Parathyroid adenoma (tissue), 2 donors: ENCODE measurements around the gene BRWD1.

Source experiments
- H2AFZ ChIP-seq: fragments of 300-600 bp; sonication (generic); one replicate; pipeline ENCODE4 v1.7.0; 2017; ENCODE audit warnings: antibody characterized with exemption, mild to moderate bottlenecking
- H3K27ac ChIP-seq: fragments of 300-600 bp; sonication (generic); one replicate; pipeline ENCODE4 v1.7.0; 2017
- H3K27me3 ChIP-seq: fragments of 300-600 bp; sonication (generic); one replicate; pipeline ENCODE4 v1.7.0; 2017; ENCODE audit warnings: low read length; ENCODE audit not compliant: control insufficient read depth, insufficient read depth
- H3K36me3 ChIP-seq: fragments of 300-600 bp; sonication (generic); one replicate; pipeline ENCODE4 v1.7.0; 2017; ENCODE audit warnings: low read length; ENCODE audit not compliant: control insufficient read depth, insufficient read depth
- H3K4me1 ChIP-seq: fragments of 300-600 bp; sonication (generic); one replicate; pipeline ENCODE4 v1.7.0; 2017; ENCODE audit warnings: control low read depth
- H3K4me2 ChIP-seq: fragments of 300-600 bp; sonication (generic); one replicate; pipeline ENCODE4 v1.7.0; 2017; ENCODE audit warnings: low read length
- H3K4me3 ChIP-seq: fragments of 300-600 bp; sonication (generic); one replicate; pipeline ENCODE4 v1.7.0; 2017; ENCODE audit warnings: low read depth, low read length
- H3K79me2 ChIP-seq: fragments of 300-600 bp; sonication (generic); one replicate; pipeline ENCODE4 v1.7.0; 2017; ENCODE audit warnings: control low read depth
- H3K9ac ChIP-seq: fragments of 300-600 bp; sonication (generic); one replicate; pipeline ENCODE4 v1.7.0; 2017; ENCODE audit warnings: mild to moderate bottlenecking
- H3K9me3 ChIP-seq: fragments of 300-600 bp; sonication (generic); one replicate; pipeline ENCODE4 v1.7.0; 2017; ENCODE audit warnings: low read length; ENCODE audit not compliant: control insufficient read depth
- TF ChIP-seq, protein P1 (sequence below): fragments of 300-600 bp; sonication (generic); IDR thresholded peaks from one replicate; pipeline ENCODE4 v1.7.0; 2017; ENCODE audit warnings: antibody characterized with exemption, mild to moderate bottlenecking
- donor health status: primary hyperparathyroidism.

BRWD1 gene

DNA sequence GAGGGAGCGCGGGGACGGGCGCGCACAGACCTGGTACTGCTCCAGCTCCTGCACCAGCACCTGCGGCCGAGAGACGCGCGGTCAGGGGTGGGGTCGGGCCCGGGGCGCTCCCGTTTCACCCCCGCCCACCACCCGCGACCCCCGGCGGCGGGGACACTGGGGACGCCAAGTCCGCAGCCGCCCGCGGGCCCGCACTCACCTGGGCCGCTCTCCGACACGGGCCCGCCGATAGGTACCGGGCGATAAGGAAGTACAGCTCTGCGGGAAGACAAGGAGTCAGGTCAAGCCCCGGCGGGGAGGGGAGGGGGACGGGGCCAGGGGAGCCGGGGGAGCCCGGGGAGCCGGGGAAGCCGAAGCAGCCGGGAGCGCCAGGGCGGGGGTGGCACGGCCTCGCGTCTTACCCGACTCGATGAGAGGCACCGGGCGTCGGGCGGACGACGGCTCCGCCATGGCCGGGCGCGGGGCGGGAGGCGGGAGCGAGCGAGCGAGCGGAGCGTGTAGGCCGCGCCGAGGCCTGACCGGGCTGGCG is 326 bp downstream of the BRWD1 start:
- Histone ChIP-seq H3K4me1 (peaks cover 6% of the 10 kb centered on the region), H2AFZ (peak overlapping the region; percentile 79), H3K4me3 (peak overlapping the region; percentile 67), H3K4me2 (peak overlapping the region; percentile 100), H3K27me3 (no peaks in the 10 kb centered on the region), H3K9ac (peak overlapping the region; percentile 28), H3K79me2 (peaks cover 15% of the 10 kb centered on the region), H3K36me3 (no peaks in the 10 kb centered on the region), H3K9me3 (no peaks in the 10 kb centered on the region), H3K27ac (peak overlapping the region; percentile 93)
- TF ChIP-seq, protein P1, sequence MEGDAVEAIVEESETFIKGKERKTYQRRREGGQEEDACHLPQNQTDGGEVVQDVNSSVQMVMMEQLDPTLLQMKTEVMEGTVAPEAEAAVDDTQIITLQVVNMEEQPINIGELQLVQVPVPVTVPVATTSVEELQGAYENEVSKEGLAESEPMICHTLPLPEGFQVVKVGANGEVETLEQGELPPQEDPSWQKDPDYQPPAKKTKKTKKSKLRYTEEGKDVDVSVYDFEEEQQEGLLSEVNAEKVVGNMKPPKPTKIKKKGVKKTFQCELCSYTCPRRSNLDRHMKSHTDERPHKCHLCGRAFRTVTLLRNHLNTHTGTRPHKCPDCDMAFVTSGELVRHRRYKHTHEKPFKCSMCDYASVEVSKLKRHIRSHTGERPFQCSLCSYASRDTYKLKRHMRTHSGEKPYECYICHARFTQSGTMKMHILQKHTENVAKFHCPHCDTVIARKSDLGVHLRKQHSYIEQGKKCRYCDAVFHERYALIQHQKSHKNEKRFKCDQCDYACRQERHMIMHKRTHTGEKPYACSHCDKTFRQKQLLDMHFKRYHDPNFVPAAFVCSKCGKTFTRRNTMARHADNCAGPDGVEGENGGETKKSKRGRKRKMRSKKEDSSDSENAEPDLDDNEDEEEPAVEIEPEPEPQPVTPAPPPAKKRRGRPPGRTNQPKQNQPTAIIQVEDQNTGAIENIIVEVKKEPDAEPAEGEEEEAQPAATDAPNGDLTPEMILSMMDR, result no peak

DNA sequence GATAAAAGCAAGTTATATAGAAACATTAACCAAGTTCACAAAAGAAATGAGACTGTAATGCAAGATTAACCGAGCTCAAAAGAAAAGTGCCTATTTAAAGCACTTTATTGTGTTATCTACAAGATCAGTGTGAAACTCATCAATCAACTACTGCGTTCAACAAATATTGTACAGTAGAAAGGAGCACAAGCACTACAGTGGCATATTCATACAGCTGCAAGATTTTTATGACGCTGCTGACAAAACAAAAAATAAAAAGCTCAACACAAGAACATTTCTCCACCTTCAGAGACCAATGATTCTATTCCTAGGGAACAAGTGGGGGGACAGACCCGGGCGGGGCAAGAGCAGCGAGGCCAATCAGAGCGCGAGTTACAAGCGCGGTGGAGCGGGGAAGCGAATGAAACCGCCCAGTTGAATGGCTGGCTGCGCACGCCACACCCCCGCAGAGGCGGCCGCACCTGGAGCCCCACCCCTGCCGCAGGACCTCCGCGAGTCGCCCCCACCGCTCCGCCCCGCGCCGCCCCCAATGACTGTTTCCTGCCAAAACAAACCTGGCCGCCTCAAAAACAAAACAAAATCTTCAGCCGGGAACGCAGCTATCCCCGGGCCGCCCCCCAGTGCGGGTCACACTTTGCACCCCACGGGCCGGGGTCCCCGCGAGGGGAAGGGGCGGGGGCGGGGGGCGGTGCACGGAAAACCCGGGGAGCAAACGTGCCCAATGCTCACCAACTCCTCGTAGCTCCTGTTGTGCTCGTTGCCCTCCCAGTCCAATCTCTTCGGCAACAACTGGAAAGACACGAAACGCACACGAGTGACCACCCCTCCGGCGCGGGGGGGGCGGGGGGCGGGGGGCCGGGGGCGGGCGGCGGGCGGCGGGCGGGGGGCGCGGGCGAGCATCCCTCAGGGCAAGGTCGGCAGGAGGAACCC is 1.1 kb downstream of the BRWD1 start:
- Histone ChIP-seq H3K4me2 (peak overlapping the region; percentile 100), H3K9me3 (no peaks in the 10 kb centered on the region), H3K36me3 (no peaks in the 10 kb centered on the region), H2AFZ (peak overlapping the region; percentile 68), H3K27ac (peak overlapping the region; percentile 49), H3K4me1 (peaks cover 6% of the 10 kb centered on the region), H3K9ac (no peak overlapping the region), H3K4me3 (peak overlapping the region; percentile 68), H3K79me2 (peaks cover 22% of the 10 kb centered on the region), H3K27me3 (no peaks in the 10 kb centered on the region)
- TF ChIP-seq, protein P1, result no peak

DNA sequence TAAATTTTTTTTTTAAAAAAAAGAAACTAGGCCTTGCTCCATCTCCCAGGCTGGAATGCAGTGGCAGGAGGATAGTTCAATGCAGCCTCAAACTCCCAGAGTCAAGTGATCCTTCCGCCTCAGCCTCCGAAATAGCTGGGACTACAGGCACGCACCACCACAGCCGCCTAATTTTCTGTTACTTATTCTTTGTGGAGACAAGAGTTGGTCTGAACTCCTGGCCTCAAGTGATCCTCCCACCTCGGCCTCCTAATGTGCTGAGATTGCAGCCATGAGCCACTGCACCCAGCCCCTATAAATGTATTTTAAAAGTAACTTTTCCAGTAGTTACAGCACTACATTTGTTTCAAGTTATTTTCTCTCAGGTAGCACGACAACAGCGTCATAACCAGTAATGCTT is 2.3 kb downstream of the BRWD1 start:
- Histone ChIP-seq H3K27ac (no peak overlapping the region), H3K4me3 (no peak overlapping the region), H3K36me3 (no peaks in the 10 kb centered on the region), H3K4me1 (peaks cover 6% of the 10 kb centered on the region), H3K9me3 (no peaks in the 10 kb centered on the region), H3K27me3 (no peaks in the 10 kb centered on the region), H3K9ac (no peak overlapping the region), H3K79me2 (peaks cover 25% of the 10 kb centered on the region), H3K4me2 (no peak overlapping the region), H2AFZ (no peak overlapping the region)
- TF ChIP-seq, protein P1, result no peak

DNA sequence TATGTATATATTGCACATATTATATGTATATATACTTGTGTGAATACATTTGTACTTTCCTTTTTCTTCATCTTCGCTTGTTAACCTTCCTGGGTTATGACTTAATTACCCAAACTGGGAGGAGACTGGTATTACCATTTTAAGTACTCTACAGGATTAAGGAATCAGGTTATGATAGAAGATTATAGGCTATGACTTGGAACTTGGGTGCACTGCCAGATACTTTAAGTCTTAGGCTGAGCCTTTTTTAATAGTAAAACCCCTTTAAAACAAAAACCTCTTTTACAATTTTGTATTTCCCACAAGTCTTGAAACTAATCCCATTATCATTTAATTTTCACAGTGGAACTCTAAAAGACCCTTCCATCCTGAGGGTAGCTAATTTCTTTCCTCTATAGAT is 6.0 kb downstream of the BRWD1 start:
- H3K27ac ChIP-seq, result no peak overlapping the region
- TF ChIP-seq, protein P1, result no peak
- H3K4me2 ChIP-seq, result no peak overlapping the region
- H3K4me3 ChIP-seq, result no peak overlapping the region
- H2AFZ ChIP-seq, result no peak overlapping the region
- no peaks in the 10 kb centered on the region for H3K9me3 ChIP-seq
- H3K79me2 ChIP-seq, result peaks cover 37% of the 10 kb centered on the region
- H3K9ac ChIP-seq, result no peak overlapping the region
- peaks cover 6% of the 10 kb centered on the region for H3K4me1 ChIP-seq
- no peaks in the 10 kb centered on the region for H3K27me3 ChIP-seq
- no peaks in the 10 kb centered on the region for H3K36me3 ChIP-seq
